K562 (cell line): ENCODE measurements around the gene KRR1. TPM values are rescaled to one million over a fixed set of nuclear protein-coding genes. Genes with fewer than 3 reads are reported as not detected.

ENCODE experiments used
- ATAC-seq: fragments of 200-7000 bp; cut with Tn5 transposase; 3 replicates; pipeline ENCODE4 v1.9.1; 2020; ENCODE audit warnings: moderate library complexity
- BruUV-seq: library from RNA; stranded (reverse); fragments of 400-500 nt; replicated peaks from 2 replicates; lab custom pipeline; 2021; lab: Mats Ljungman, UMichigan
- CTCF ChIA-PET: fragments of 300-600 bp; formaldehyde crosslinking; extraction: SDS; loops from one replicate; lab custom pipeline; 2021; ENCODE audit warnings: low intra/inter-chr PET ratio; lab: Yijun Ruan, JAX
- POLR2A ChIA-PET: fragments of 300-600, 350-650 bp; sonication (Branson Sonifier 250); formaldehyde crosslinking; extraction: SDS; loops from one replicate; lab custom pipeline; 2021; ENCODE audit warnings: antibody characterized with exemption, inconsistent platforms; lab: Yijun Ruan, JAX
- DNase-seq, 4 experiments: peaks; one replicate each; pipeline versions ENCODE4 v3.0.0 to v3.0.0-alpha.2; 2011 to 2018; ENCODE audit warnings: low spot score in 3 of 4, mixed read lengths in 3 of 4; ENCODE audit errors: extremely low read depth in 1 of 4
- FAIRE-seq: peaks from 2 replicates; lab custom pipeline; 2011; peaks lifted over from hg19 to GRCh38; lab: Jason Lieb, UNC
- H2AFZ ChIP-seq: 2 replicates; pipeline ENCODE4 v1.6.0; 2011; ENCODE audit warnings: low read depth, low read length, control low read depth, inconsistent platforms
- H3K27ac ChIP-seq: fragments of 200-600 bp; 3 replicates; pipeline ENCODE4 v1.8.0; 2011; ENCODE audit warnings: low read depth, mild to moderate bottlenecking, control low read depth, inconsistent platforms, low read length, moderate library complexity, mixed read lengths; ENCODE audit errors: extremely low read depth
- H3K27me3 ChIP-seq, 2 experiments: fragments of 300-600 bp in 1 of 2; 2 replicates in 1 of 2; 3 replicates in 1 of 2; pipeline versions ENCODE4 v1.6.0 to v1.8.0; 2011; ENCODE audit warnings: inconsistent platforms in 2 of 2, low read length in 2 of 2, mild to moderate bottlenecking in 1 of 2, mixed read lengths in 1 of 2, moderate library complexity in 1 of 2; ENCODE audit not compliant: control insufficient read depth in 2 of 2, insufficient read depth in 2 of 2
- H3K36me3 ChIP-seq: fragments of 300-600 bp; 3 replicates; pipeline ENCODE4 v1.8.0; 2011; ENCODE audit warnings: mild to moderate bottlenecking, low read length, inconsistent platforms; ENCODE audit not compliant: control insufficient read depth, insufficient read depth
- H3K4me1 ChIP-seq, 2 experiments: fragments of 200-600 bp in 1 of 2; replicated peaks in 1 of 2; 2 replicates in 1 of 2; 3 replicates in 1 of 2; pipeline versions ENCODE4 v1.5.1 to v1.8.0; 2011; ENCODE audit warnings: inconsistent platforms in 2 of 2, low read length in 2 of 2, mild to moderate bottlenecking in 1 of 2, mixed read lengths in 1 of 2, moderate library complexity in 1 of 2; ENCODE audit not compliant: control insufficient read depth in 2 of 2, insufficient read depth in 2 of 2
- H3K4me2 ChIP-seq: 2 replicates; pipeline ENCODE4 v1.6.1; 2011; ENCODE audit warnings: low read length, control low read depth, inconsistent platforms, mixed read lengths; ENCODE audit not compliant: insufficient read depth
- H3K4me3 ChIP-seq: fragments of 200-600 bp; sonication (generic), shearing (Covaris generic); 2 replicates; pipeline ENCODE4 v1.5.1; 2016; ENCODE audit warnings: control low read depth, inconsistent platforms
- H3K79me2 ChIP-seq: fragments of 200-600 bp; 3 replicates; pipeline ENCODE4 v1.8.0; 2011; ENCODE audit warnings: low read length, inconsistent platforms; ENCODE audit not compliant: control insufficient read depth, insufficient read depth
- H3K9ac ChIP-seq, 2 experiments: 2 replicates each; pipeline versions ENCODE4 v1.6.0 to v1.6.1; 2011; ENCODE audit warnings: low read depth in 2 of 2, low read length in 2 of 2, control low read depth in 1 of 2, inconsistent platforms in 1 of 2, mild to moderate bottlenecking in 1 of 2, mixed read lengths in 1 of 2; ENCODE audit not compliant: insufficient read depth in 1 of 2
- H3K9me1 ChIP-seq: one replicate; pipeline ENCODE4 v1.6.0; 2011; ENCODE audit warnings: inconsistent platforms, mild to moderate bottlenecking, low read length, moderate library complexity; ENCODE audit not compliant: control insufficient read depth, insufficient read depth
- H3K9me3 ChIP-seq: replicated peaks from 2 replicates; pipeline ENCODE4 v1.5.1; 2011; ENCODE audit warnings: low read depth, low read length, inconsistent platforms; ENCODE audit not compliant: control insufficient read depth, insufficient read depth
- H4K20me1 ChIP-seq: replicated peaks from 2 replicates; pipeline ENCODE4 v1.6.1; 2011; ENCODE audit warnings: low read length, inconsistent platforms, mixed read lengths; ENCODE audit not compliant: control insufficient read depth, insufficient read depth
- CREBBP ChIP-seq: IDR thresholded peaks from one replicate; pipeline ENCODE4 v1.6.1; 2012; ENCODE audit warnings: low read depth, mild to moderate bottlenecking, control low read depth, inconsistent platforms, low read length
- FOXK2 ChIP-seq, 2 experiments: fragments of 450-650 bp; IDR thresholded peaks in 1 of 2; conservative IDR thresholded peaks in 1 of 2; 2 replicates each; pipeline ENCODE4 v1.6.1; 2016; ENCODE audit warnings: low read depth in 2 of 2, mild to moderate bottlenecking in 1 of 2
- GATA2 ChIP-seq: sonication (generic); formaldehyde crosslinking; IDR thresholded peaks from 2 replicates; pipeline ENCODE4 v1.4.0; 2020; ENCODE audit warnings: mild to moderate bottlenecking, missing genetic modification reagents
- MYC ChIP-seq, 2 experiments: fragments of 250-450 bp in 1 of 2; sonication (Bioruptor Pico) in 1 of 2; IDR thresholded peaks; 2 replicates each; pipeline versions ENCODE4 v1.5.1 to v1.6.1; 2012 to 2021; ENCODE audit warnings: low read depth in 2 of 2, borderline replicate concordance in 1 of 2, improper control_type of control experiment in 1 of 2, low read length in 1 of 2, mild to moderate bottlenecking in 1 of 2, moderate library complexity in 1 of 2
- SIN3A ChIP-seq, 2 experiments: fragments of 150-350 bp in 1 of 2; IDR thresholded peaks; 2 replicates each; pipeline ENCODE4 v1.6.1; 2011 to 2016; ENCODE audit warnings: borderline replicate concordance in 2 of 2, low read depth in 2 of 2, low read length in 2 of 2, mild to moderate bottlenecking in 2 of 2, moderate library complexity in 2 of 2; ENCODE audit not compliant: control insufficient read depth in 1 of 2
- SNRNP70 ChIP-seq: fragments of 200-400 bp; formaldehyde crosslinking; optimal IDR thresholded peaks from 2 replicates; pipeline ENCODE3; 2017; ENCODE audit warnings: low read depth, low read length
- SRF ChIP-seq, 2 experiments: fragments of 250-450, 450-650 bp in 1 of 2; sonication (Bioruptor Pico) in 1 of 2; sonication (generic) in 1 of 2; formaldehyde crosslinking; IDR thresholded peaks; 2 replicates each; pipeline versions ENCODE4 v1.5.0 to v1.5.1; 2020 to 2022; ENCODE audit warnings: mild to moderate bottlenecking in 1 of 2, missing genetic modification reagents in 1 of 2
- ZBTB7A ChIP-seq: IDR thresholded peaks from 2 replicates; pipeline ENCODE4 v1.6.1; 2011; ENCODE audit warnings: low read depth, mild to moderate bottlenecking, low read length, moderate library complexity, borderline replicate concordance; ENCODE audit not compliant: control insufficient read depth
- ZFP30 ChIP-seq: fragments of 250-450 bp; sonication (Bioruptor Pico); IDR thresholded peaks from 2 replicates; pipeline ENCODE4 v1.8.0; 2022; ENCODE audit warnings: moderate library complexity, mild to moderate bottlenecking, inconsistent platforms, borderline replicate concordance
- ZKSCAN8 ChIP-seq: fragments of 200-800 bp; sonication (Bioruptor generic); IDR thresholded peaks from 2 replicates; pipeline ENCODE4 v1.6.1; 2016; ENCODE audit warnings: missing genetic modification characterization, missing compliant biosample characterization
- ZNF140 ChIP-seq: fragments of 250-450 bp; sonication (Bioruptor Pico); IDR thresholded peaks from 2 replicates; pipeline ENCODE4 v1.8.0; 2021; ENCODE audit warnings: moderate library complexity, mild to moderate bottlenecking, inconsistent platforms
- ZNF830 ChIP-seq: fragments of 250-450 bp; sonication (Bioruptor Pico); IDR thresholded peaks from 2 replicates; pipeline ENCODE4 v1.5.0; 2021; ENCODE audit warnings: mild to moderate bottlenecking
- WGBS: fragments of 100-300 bp; shearing (Covaris generic); methylation state at CpG from one replicate; pipeline ENCODE4 v1.1.6; 2016; ENCODE audit warnings: low coverage, mixed read lengths; ENCODE audit not compliant: insufficient coverage; ENCODE audit errors: missing lambda C conversion rate; 5-methylcytosine and 5-hydroxymethylcytosine counted together
- in situ Hi-C: fragments of 300-500 bp; cut with MboI; formaldehyde crosslinking; loops from 4 replicates; pipeline ENCODE4 v1.15.0; 2018; ENCODE audit warnings: inconsistent platforms, mixed read lengths
- intact Hi-C: fragments of 100-400 bp; cut with micrococcal nuclease; formaldehyde crosslinking; loops from 2 replicates; pipeline ENCODE4 v1.14.2; 2022
- polyA plus RNA-seq, 8 experiments: library from polyadenylated mRNA; depleted of rRNA in 4 of 8; stranded (reverse) in 5 of 8; unstranded in 3 of 8; fragments of >200 nt; fragmentation: Nextera tagmentation in 2 of 8; fragmentation: Illumina TruSeq in 1 of 8; extraction: Ambion mirVana in 2 of 8; extraction: Trizol in 1 of 8; gene quantifications; 2 replicates each; pipeline versions ENCODE4 v1.2.1 to v1.2.3, GENCODE V29; 2011 to 2014; ENCODE audit warnings: inconsistent platforms in 1 of 8, missing spikeins in 1 of 8
- total RNA-seq, 7 experiments: library from RNA; depleted of rRNA in 6 of 7; stranded (reverse); fragments of >200 nt in 6 of 7; fragmentation: Illumina TruSeq in 2 of 7; extraction: Trizol in 2 of 7; gene quantifications; 2 replicates each; pipeline versions ENCODE4 v1.2.1 to v1.2.3, GENCODE V29; 2011 to 2021; ENCODE audit warnings: low replicate concordance in 1 of 7

The KRR1 gene
- total and polyA plus RNA-seq, 9 of the 15 experiments (the other 6 are each of a cell fraction or from before 2014, with no cell fraction given): 42.6 to 102 (median 61.0) TPM

GRCh38 chr12:75528272-75528671 is 16.9 kb upstream of the KRR1 start:
- intact Hi-C loops: loop anchor here (5.0 to 10.0 kb wide), 2 partner anchors 197 to 819 kb away; partner anchors contain the start of gene BBS10
- Histone ChIP-seq H3K36me3 (no peaks in the 10 kb centered on the region), H3K9ac (no peak overlapping the region), H2AFZ (no peak overlapping the region), H3K27me3 (no peaks in the 10 kb centered on the region), H3K4me1 (no peaks in the 10 kb centered on the region), H3K9me3 (no peaks in the 10 kb centered on the region), H3K9me1 (no peaks in the 10 kb centered on the region), H3K4me2 (no peak overlapping the region), H3K27ac (no peak overlapping the region), H3K4me3 (no peak overlapping the region), H3K79me2 (no peaks in the 10 kb centered on the region), H4K20me1 (no peaks in the 10 kb centered on the region)
- DNase-seq (no peak), FAIRE-seq (no peak), ATAC-seq (no peak)
- WGBS: 3% methylated on average over 2 of the region's 2 CpGs
- ChIA-PET CTCF (interaction anchor here (2.5 kb wide), 1 partner anchor 509 kb away, joined by 14 read pairs; no protein-coding TSS in a partner anchor), POLR2A (interaction anchor here (0.7 kb wide), 1 partner anchor 281 kb away, joined by 3 read pairs; no protein-coding TSS in a partner anchor)
- TF ChIP-seq SIN3A (IDR thresholded peaks at IDR 0.05; ENCODE audit: borderline replicate concordance in 2 of 2, control insufficient read depth in 1 of 2, low read depth in 2 of 2, low read length in 2 of 2) (no peak), ZBTB7A (no peak), FOXK2 (conservative IDR thresholded peaks at IDR 0.05 in 1 of 2, IDR thresholded peaks at IDR 0.05 in 1 of 2; ENCODE audit: low read depth in 2 of 2) (no peak), ZNF830 (CRISPR knock-in tag) (no peak), ZKSCAN8 (CRISPR knock-in tag) (no peak), MYC (IDR thresholded peaks at IDR 0.05; ENCODE audit: low read depth, low read length) (no peak), MYC (CRISPR knock-in tag; IDR thresholded peaks at IDR 0.05; ENCODE audit: borderline replicate concordance, low read depth) (no peak), SRF (CRISPR knock-in tag; IDR thresholded peaks at IDR 0.05) (no peak), SNRNP70 (no peak), ZNF140 (CRISPR knock-in tag) (no peak), GATA2 (no peak), CREBBP (no peak), ZFP30 (CRISPR knock-in tag) (no peak)
- in situ Hi-C loops: no loop called here
- BruUV-seq: no TSS peak
